HL-60 (cell line): Measurements from ENCODE around the gene TNFAIP2.

Source experiments
- DNase-seq, 2 experiments: peaks; one replicate each; pipeline ENCODE4 v3.0.0-alpha.2; 2010 to 2020; ENCODE audit warnings: low read depth in 1 of 2, low spot score in 1 of 2
- H3K27ac ChIP-seq: fragments of 250-450 bp; sonication (Bioruptor Pico); replicated peaks from 2 replicates; pipeline ENCODE4 v1.5.1; 2020; ENCODE audit warnings: mild to moderate bottlenecking, moderate library complexity
- H3K27me3 ChIP-seq: fragments of 250-450 bp; sonication (Bioruptor Pico); 2 replicates; pipeline ENCODE4 v1.5.1; 2021; ENCODE audit warnings: mild to moderate bottlenecking, moderate library complexity; ENCODE audit not compliant: insufficient read depth, poor library complexity, severe bottlenecking
- H3K4me3 ChIP-seq: replicated peaks from 2 replicates; pipeline ENCODE4 v1.5.1; 2011; ENCODE audit warnings: mild to moderate bottlenecking, control low read depth, low read length; ENCODE audit not compliant: insufficient read depth
- GABPA ChIP-seq: IDR thresholded peaks from 2 replicates; pipeline ENCODE4 v1.6.1; 2012; ENCODE audit warnings: low read depth
- POLR2AphosphoS5 ChIP-seq: IDR thresholded peaks from 2 replicates; pipeline ENCODE4 v1.6.1; 2012; ENCODE audit warnings: low read depth
- SPI1 ChIP-seq: IDR thresholded peaks from 2 replicates; pipeline ENCODE4 v1.6.1; 2012; ENCODE audit warnings: low read depth, mild to moderate bottlenecking, borderline replicate concordance
- TF ChIP-seq, protein P1 (sequence below): IDR thresholded peaks from one replicate; pipeline ENCODE4 v1.5.1; 2011; ENCODE audit warnings: low read length, control low read depth, inconsistent platforms; ENCODE audit not compliant: insufficient read depth
- TF ChIP-seq, protein P2 (sequence below): IDR thresholded peaks from 2 replicates; pipeline ENCODE4 v1.6.1; 2012; ENCODE audit warnings: low read depth; ENCODE audit not compliant: insufficient replicate concordance

Gene TNFAIP2

DNA sequence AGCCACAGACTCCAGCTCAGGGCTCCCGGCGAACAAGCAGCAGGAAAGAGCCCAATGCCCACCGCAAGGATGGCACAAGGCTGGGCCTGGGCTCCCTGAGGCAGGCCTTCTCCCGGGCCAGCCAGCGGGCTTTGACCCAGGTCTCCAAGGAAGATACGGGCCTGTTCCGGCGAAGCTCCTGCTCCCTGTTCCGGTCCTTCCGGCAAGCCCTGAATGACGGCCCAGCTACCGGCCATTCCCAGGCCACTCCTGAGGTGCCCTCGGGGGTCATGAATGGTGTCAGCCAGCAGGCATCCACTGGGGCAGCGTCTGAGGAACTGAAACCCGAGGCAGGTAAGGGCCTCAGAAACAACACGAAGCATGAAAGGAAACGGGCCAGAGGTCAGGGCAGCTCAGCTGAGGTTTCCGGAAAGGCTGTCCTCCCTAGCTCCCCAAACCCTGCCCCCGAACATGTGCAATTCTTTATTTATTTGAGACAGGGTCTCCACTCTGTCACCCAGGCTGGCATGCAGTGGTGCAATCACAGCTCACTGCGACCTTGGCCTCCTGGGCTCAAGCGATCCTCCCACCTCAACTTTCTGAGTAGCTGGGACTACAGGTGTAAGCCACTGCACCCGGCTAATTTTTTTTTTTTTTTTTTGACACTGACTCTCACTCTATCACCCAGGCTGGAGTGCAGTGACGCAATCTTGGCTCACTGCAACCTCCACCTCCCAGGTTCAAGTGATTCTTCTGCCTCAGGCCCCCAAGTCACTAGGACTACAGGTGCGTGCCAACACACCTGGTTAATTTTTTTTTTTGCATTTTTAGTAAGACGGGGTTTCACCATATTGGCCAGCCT lies 22.8 kb upstream of the TNFAIP2 start:
- Histone ChIP-seq H3K4me3 (no peak overlapping the region), H3K27ac (no peak overlapping the region), H3K27me3 (peaks cover 27% of the 10 kb centered on the region)
- TF ChIP-seq GABPA (no peak), POLR2AphosphoS5 (no peak), SPI1 (no peak)
- TF ChIP-seq, protein P1, sequence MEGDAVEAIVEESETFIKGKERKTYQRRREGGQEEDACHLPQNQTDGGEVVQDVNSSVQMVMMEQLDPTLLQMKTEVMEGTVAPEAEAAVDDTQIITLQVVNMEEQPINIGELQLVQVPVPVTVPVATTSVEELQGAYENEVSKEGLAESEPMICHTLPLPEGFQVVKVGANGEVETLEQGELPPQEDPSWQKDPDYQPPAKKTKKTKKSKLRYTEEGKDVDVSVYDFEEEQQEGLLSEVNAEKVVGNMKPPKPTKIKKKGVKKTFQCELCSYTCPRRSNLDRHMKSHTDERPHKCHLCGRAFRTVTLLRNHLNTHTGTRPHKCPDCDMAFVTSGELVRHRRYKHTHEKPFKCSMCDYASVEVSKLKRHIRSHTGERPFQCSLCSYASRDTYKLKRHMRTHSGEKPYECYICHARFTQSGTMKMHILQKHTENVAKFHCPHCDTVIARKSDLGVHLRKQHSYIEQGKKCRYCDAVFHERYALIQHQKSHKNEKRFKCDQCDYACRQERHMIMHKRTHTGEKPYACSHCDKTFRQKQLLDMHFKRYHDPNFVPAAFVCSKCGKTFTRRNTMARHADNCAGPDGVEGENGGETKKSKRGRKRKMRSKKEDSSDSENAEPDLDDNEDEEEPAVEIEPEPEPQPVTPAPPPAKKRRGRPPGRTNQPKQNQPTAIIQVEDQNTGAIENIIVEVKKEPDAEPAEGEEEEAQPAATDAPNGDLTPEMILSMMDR: no peak
- TF ChIP-seq, protein P2, sequence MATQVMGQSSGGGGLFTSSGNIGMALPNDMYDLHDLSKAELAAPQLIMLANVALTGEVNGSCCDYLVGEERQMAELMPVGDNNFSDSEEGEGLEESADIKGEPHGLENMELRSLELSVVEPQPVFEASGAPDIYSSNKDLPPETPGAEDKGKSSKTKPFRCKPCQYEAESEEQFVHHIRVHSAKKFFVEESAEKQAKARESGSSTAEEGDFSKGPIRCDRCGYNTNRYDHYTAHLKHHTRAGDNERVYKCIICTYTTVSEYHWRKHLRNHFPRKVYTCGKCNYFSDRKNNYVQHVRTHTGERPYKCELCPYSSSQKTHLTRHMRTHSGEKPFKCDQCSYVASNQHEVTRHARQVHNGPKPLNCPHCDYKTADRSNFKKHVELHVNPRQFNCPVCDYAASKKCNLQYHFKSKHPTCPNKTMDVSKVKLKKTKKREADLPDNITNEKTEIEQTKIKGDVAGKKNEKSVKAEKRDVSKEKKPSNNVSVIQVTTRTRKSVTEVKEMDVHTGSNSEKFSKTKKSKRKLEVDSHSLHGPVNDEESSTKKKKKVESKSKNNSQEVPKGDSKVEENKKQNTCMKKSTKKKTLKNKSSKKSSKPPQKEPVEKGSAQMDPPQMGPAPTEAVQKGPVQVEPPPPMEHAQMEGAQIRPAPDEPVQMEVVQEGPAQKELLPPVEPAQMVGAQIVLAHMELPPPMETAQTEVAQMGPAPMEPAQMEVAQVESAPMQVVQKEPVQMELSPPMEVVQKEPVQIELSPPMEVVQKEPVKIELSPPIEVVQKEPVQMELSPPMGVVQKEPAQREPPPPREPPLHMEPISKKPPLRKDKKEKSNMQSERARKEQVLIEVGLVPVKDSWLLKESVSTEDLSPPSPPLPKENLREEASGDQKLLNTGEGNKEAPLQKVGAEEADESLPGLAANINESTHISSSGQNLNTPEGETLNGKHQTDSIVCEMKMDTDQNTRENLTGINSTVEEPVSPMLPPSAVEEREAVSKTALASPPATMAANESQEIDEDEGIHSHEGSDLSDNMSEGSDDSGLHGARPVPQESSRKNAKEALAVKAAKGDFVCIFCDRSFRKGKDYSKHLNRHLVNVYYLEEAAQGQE: no peak
- no peak for DNase-seq

DNA sequence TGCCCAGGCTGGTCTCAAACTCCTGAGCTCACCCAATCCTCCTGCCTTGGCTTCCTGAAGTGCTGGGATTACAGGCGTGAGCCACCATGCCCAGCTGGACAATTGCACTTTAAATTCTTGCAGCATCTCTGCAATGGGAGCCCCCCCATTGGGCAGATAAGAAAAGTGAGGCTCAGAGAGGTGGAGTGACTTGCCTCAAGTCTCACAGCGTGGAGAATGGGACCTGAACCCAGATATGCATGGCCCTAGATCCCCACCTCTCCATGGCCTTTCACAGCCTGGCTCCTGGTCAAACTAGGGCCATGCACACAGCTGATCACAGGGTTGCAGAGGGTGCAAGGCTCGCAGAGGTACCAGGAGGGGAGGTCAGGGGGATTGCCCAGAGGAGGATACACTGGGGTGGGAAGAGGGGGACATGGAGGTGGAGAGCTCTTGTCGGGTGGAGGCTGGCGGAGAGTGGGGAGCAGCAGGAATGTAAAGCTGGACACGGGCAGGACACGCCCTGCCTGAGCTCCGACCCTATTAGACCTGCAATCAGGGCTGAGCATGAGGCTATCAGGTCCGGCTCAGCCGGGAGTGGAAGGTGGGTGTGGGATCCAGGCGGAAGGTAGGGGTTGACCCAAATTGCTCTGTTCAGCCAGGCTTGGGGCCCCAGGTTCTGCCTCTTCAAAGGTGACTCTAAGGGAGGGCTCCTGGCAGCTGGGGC lies 21.9 kb upstream of the TNFAIP2 start:
- TF ChIP-seq, protein P2: no peak
- no peak for TF ChIP-seq SPI1
- TF ChIP-seq, protein P1: no peak
- TF ChIP-seq POLR2AphosphoS5: no peak
- no peak for TF ChIP-seq GABPA

DNA sequence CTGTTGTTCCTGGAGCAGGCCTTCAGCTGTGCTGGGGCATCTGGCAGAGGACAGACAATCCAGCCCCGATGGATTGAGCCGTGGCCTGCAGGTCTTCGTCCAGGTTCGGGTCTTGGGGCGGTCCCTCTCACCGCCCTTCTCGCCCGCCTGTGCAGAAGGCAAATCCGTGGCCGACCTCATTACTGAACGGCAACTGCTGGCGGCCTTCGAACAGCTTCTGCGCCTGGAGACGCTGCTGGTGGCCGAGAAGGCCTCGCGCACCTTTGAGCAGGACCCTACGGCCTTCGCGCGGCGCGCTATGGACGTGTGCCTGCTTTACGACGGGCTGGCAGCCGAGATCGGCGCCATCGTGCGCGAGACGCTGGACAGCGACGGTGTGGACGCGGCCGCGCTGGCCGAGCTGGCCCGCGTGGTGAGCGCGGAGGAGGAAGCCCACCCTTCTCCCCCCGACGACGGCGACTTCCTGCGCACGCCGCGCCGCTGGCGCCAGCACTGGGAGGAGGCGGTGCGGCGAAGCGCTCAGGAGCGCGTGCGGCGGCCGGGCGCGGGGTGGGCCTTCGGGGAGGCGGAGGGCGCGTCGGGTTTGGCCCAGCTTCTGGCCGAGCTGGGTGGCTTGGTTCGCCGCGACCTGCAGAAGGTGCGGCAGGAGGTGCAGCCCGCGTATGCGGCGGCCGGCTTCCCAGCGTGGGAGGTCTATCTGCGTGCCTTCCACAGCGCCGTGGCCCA lies 21.1 kb upstream of the TNFAIP2 start:
- Histone ChIP-seq H3K27ac (no peak overlapping the region), H3K4me3 (no peak overlapping the region), H3K27me3 (peaks cover 27% of the 10 kb centered on the region)
- TF ChIP-seq, protein P2: peak; percentile 57
- no peak for TF ChIP-seq POLR2AphosphoS5
- DNase-seq: no peak

More for the DNA sequence above, 21.9 kb upstream of the TNFAIP2 start:
- Histone ChIP-seq H3K4me3 (no peak overlapping the region), H3K27me3 (peaks cover 27% of the 10 kb centered on the region), H3K27ac (no peak overlapping the region)
- DNase-seq: no peak
